Activated CD4-positive, alpha-beta T cell treated with anti-CD3 and anti-CD28 coated beads for 36 hours (primary cell): ENCODE results near the gene KRTAP4-8. TPM values are rescaled to one million over a fixed set of nuclear protein-coding genes. Genes with fewer than 3 reads are reported as not detected.
"Not testable (repeated sequence)": the region's sequence is repeated elsewhere in the genome, so short reads cannot be mapped to it uniquely, and the experiment has no call there.

ENCODE experiments used
- ATAC-seq: fragments of 200-7000 bp; cut with Tn5 transposase; one replicate; pipeline ENCODE4 v1.10.0; 2021; ENCODE audit warnings: mild to moderate bottlenecking, moderate library complexity
- CTCF ChIA-PET: fragments of 350-600 bp; sonication (Branson Sonifier 250); formaldehyde crosslinking; loops from one replicate; lab custom pipeline; 2021; ENCODE audit warnings: antibody characterized with exemption; lab: Charles Lee
- POLR2A ChIA-PET: fragments of 350-600 bp; sonication (Branson Sonifier 250); formaldehyde crosslinking; loops from one replicate; lab custom pipeline; 2021; ENCODE audit warnings: antibody characterized with exemption, inconsistent platforms; lab: Charles Lee
- DNase-seq: peaks from one replicate; pipeline ENCODE4 v3.0.0-alpha.2; 2020
- H3K27ac Mint-ChIP-seq: one replicate; pipeline ENCODE4 v1.8.0; 2021; ENCODE audit warnings: mixed read lengths
- H3K27me3 Mint-ChIP-seq: one replicate; pipeline ENCODE4 v1.8.0; 2021; ENCODE audit warnings: mixed read lengths
- H3K36me3 Mint-ChIP-seq: one replicate; pipeline ENCODE4 v1.8.0; 2021; ENCODE audit warnings: low read depth, mixed read lengths
- H3K4me1 Mint-ChIP-seq: one replicate; pipeline ENCODE4 v1.8.0; 2021; ENCODE audit warnings: mixed read lengths
- H3K4me3 Mint-ChIP-seq: one replicate; pipeline ENCODE4 v1.8.0; 2021; ENCODE audit warnings: mild to moderate bottlenecking, moderate library complexity, mixed read lengths
- H3K9me3 Mint-ChIP-seq: one replicate; pipeline ENCODE4 v1.8.0; 2021; ENCODE audit warnings: low read depth, mixed read lengths
- intact Hi-C, 2 experiments: fragments of 100-400 bp; cut with DNase I in 1 of 2; cut with micrococcal nuclease in 1 of 2; formaldehyde crosslinking; loops; one replicate each; pipeline versions ENCODE4 v1.14.2 to v1.15.1; 2022 to 2024; cut with DNase I, micrococcal nuclease
- total RNA-seq, 2 experiments: library from RNA; stranded (reverse); gene quantifications; one replicate each; pipeline ENCODE4 v1.2.3, GENCODE V29; 2021

KRTAP4-8 gene
- total RNA-seq, 2 experiments from 2014 or later = not detected

DNA sequence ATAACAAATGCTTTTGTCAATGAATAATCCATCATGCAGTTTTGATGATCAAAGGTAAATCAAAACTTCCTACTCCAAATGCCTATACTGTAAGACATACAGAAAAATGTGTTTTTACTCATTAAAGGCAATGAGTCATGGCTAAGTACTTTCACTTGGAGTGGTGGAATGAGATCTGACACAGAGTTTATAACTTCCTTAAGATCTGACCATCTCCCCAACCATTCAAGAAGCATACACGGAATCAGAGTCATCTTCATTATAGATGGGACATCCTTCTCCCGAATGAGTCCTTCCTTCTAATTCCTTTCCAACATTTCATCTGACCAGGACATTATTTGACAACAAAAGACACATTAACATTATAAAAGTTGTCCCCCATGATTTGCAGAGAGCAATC lies 14.5 kb downstream of the KRTAP4-8 start:
- ATAC-seq = peak; percentile 42
- H3K27me3 Mint-ChIP-seq, CTCF ChIA-PET, POLR2A ChIA-PET, H3K36me3 Mint-ChIP-seq, DNase-seq, H3K9me3 Mint-ChIP-seq, H3K4me3 Mint-ChIP-seq, H3K4me1 Mint-ChIP-seq, intact Hi-C loops, H3K27ac Mint-ChIP-seq: not testable (repeated sequence)

DNA sequence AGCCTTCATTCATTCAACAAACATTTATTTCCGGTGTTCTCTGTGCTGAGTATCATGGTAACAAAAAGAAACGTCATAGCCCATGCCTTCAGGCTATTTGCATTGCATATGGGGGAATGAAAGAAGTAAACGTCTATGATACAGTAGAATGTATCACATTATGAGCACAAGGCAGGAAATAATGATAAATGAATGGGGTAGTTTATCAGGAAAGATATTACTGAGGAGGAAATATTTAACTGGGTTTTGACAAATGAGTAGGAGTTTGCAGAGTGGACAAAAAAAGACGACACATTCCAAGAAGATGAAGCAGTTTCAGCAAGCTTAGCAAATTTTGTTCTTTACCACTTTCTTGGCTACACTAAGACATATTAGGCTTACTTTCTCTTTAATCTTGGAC lies 15.3 kb downstream of the KRTAP4-8 start:
- no peaks in the 10 kb centered on the region for H3K36me3 Mint-ChIP-seq
- no peaks in the 10 kb centered on the region for H3K9me3 Mint-ChIP-seq
- H3K4me3 Mint-ChIP-seq = no peak overlapping the region
- ATAC-seq (no peak), DNase-seq (no peak)
- H3K27ac Mint-ChIP-seq = no peak overlapping the region
- no peaks in the 10 kb centered on the region for H3K4me1 Mint-ChIP-seq
- peaks cover 7% of the 10 kb centered on the region for H3K27me3 Mint-ChIP-seq
- ChIA-PET CTCF (no interaction called here), POLR2A (no interaction called here)
- intact Hi-C loops = no loop called here

DNA sequence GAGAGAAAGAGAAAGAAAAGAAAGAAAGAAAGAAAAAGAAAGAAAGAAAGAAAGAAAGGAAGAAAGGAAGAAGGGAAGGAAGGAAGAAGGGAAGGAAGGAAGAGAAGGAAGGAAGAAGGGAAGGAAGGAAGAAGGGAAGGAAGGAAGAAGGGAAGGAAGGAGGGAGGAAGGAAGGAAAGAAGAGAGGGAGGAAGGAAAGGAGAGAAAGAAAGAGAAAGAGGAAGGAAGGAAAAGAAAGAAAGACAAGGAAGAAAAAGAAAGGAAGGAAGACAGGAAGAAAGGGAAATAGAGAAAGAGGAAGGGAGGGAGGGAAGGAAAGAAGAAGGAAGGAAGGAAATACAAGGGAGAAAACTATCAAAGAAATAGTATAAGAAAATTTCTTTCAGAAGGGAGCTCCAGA lies 21.2 kb downstream of the KRTAP4-8 start:
- Mint-ChIP-seq H3K36me3 (no peaks in the 10 kb centered on the region), H3K9me3 (no peaks in the 10 kb centered on the region), H3K27me3 (peaks cover 16% of the 10 kb centered on the region), H3K27ac (no peak overlapping the region), H3K4me1 (no peaks in the 10 kb centered on the region), H3K4me3 (no peak overlapping the region)
- intact Hi-C loops = no loop called here
- DNase-seq (no peak), ATAC-seq (no peak)
- CTCF ChIA-PET = no interaction called here
- POLR2A ChIA-PET = no interaction called here

DNA sequence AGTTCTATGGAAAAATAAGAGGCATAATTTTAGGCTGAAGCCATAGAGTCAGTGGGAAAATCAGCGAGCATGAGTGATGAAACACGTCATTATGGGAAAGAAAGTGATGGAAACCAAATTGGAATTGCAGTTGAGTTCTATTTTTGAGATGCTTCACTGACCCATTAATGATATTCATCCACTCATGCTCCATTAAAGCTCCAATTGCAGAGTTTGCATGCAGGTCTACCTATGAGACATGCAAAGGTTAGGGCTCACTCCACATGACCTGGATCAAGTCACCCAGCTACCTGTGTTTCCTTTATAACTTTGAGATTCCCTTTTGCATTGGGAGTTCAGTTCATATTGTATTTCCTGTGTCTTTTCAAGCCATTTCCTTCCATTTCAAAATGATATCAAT lies 24.3 kb downstream of the KRTAP4-8 start:
- intact Hi-C loops = no loop called here
- ATAC-seq (no peak), DNase-seq (no peak)
- CTCF ChIA-PET = interaction anchor here (0.9 kb wide), 1 partner anchor 35 kb away, joined by 3 read pairs; no protein-coding TSS in a partner anchor
- Mint-ChIP-seq H3K9me3 (no peaks in the 10 kb centered on the region), H3K27me3 (peaks cover 16% of the 10 kb centered on the region), H3K4me1 (no peaks in the 10 kb centered on the region), H3K27ac (no peak overlapping the region), H3K36me3 (no peaks in the 10 kb centered on the region), H3K4me3 (no peak overlapping the region)
- POLR2A ChIA-PET = no interaction called here

DNA sequence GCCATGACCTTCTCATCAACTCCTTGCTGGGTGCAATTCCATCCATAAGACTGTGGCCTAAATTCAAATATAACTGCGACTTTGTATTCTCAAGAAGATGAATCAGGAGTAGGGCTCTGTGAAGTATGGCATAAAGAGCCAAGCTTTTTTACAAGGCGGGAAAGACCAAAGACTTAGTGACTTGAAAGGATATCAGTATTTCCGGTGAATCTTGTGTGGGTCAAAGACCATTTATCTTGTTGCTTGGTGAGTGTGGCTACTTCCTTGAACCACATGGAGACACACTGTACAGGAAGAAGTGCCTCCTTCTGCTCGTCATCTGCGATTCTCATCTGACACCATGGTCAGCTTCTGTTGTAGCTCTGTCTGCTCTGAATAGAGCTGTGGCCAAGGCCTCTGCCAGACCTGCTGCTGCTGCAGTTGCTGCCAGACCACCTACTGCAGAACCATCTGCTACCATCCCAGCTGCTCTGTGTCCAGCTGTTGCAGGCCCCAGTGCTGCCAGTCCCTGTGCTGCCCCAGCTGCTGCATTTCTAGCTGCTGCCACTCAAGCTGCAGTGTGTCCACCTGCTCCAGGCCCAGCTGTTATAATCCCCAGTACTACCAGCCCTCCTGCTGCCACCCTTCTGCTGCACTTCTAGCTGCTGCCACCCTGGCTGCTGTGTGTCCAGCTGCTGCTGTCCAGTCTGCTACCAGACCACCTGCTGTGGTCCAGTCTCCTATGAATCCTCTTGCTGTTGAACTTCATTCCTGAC lies 26.2 kb downstream of the KRTAP4-8 start:
- ChIA-PET CTCF (interaction anchor here (1.1 kb wide), 1 partner anchor 117 kb away, joined by 5 read pairs; no protein-coding TSS in a partner anchor), POLR2A (no interaction called here)
- ATAC-seq (no peak), DNase-seq (no peak)
- Mint-ChIP-seq H3K27me3 (peaks cover 10% of the 10 kb centered on the region), H3K36me3 (no peaks in the 10 kb centered on the region), H3K9me3 (no peaks in the 10 kb centered on the region), H3K27ac (no peak overlapping the region), H3K4me1 (no peaks in the 10 kb centered on the region), H3K4me3 (no peak overlapping the region)
- intact Hi-C loops = no loop called here

DNA sequence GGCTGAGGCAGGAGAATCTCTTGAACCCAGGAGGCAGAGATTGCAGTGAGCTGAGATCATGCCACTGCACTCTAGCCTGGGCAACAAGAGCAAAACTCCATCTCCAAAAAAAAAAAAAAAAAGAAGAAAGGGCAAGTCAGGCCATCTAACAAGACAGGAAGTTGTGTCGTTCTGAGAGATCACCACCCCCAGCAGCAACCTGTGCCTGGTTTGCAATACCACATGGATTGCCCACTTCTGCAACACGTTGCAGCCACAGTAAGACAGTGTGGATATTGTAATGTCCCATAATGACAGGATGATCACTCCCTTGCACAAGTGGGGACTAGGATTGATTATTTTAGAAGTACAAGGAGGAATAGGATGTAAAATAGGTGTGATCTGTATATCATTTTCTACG lies 28.9 kb downstream of the KRTAP4-8 start:
- Mint-ChIP-seq H3K9me3 (no peaks in the 10 kb centered on the region), H3K36me3 (no peaks in the 10 kb centered on the region), H3K4me3 (no peak overlapping the region), H3K27me3 (peaks cover 2% of the 10 kb centered on the region), H3K27ac (no peak overlapping the region), H3K4me1 (no peaks in the 10 kb centered on the region)
- CTCF ChIA-PET = interaction anchor here (0.7 kb wide), 1 partner anchor 28 kb away, joined by 3 read pairs; the partner anchor contains the start of gene KRTAP1-1
- DNase-seq (no peak), ATAC-seq (no peak)
- intact Hi-C loops = no loop called here
- POLR2A ChIA-PET = no interaction called here

DNA sequence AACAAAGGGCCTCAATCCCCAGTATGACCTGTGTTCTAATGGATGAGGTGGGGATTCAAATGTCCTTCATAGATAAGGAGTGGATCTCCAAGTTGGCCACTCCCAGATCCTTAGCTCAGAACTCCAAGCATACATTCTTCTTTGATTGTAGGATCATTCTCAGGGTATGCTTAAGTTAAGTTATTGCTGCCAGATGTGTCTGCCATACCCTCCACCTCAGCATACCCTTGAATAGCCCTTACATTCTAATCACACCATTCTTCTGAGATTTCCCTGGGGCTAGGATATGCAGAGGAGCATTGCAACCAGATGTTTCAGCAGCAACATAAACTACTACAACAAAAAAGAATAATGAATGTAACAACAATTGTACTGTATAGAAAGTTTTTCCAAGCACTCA lies 30.7 kb downstream of the KRTAP4-8 start:
- Mint-ChIP-seq H3K27me3 (peaks cover 2% of the 10 kb centered on the region), H3K9me3 (no peaks in the 10 kb centered on the region), H3K27ac (no peak overlapping the region), H3K4me1 (no peaks in the 10 kb centered on the region), H3K36me3 (no peaks in the 10 kb centered on the region), H3K4me3 (no peak overlapping the region)
- DNase-seq = no peak
- ATAC-seq = no peak
- ChIA-PET POLR2A (no interaction called here), CTCF (no interaction called here)
- intact Hi-C loops = no loop called here

DNA sequence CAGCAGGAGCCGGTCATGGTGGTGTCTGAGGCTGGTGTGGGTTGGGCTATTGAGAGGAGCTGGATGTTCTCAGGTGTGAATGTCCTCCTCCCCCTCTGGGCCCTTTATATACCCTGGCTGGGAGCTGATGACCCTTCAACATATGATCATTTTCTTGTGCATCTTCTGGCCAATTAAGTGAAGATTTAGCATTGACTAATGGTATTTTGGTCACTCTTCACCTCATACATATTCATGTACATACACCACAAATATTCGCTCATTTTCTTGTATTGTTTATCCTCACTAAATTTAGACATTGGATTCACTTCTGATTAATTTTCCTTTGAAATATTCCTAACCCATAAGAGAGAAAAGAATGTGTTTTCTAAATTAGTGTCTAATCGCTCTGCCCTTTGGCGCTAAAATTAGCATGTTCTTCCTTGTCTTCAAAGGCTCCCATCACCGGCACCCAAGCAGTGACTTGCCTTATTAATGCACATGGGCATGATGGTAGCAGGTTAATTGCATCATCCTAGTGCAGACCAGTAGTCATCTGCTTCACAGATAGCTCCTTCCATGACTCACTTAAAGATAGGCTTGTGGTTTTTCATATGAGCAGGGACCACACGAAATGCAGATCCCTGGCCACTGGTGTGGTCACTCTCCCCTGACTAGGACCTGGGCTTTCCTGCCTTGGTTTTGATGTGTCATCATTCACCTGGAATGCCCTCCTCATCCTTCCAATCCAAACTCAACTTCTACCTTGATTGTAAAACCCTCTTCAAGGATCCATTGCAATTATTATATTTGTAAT lies 31.9 kb downstream of the KRTAP4-8 start, which contains the start of gene KRTAP2-4:
Gene KRTAP2-4, minus strand, starts transcription at position 51 of the 796 bp plus-strand sequence. Its CDS starts 34 bp downstream, at position 17.
- no peak for ATAC-seq

DNA sequence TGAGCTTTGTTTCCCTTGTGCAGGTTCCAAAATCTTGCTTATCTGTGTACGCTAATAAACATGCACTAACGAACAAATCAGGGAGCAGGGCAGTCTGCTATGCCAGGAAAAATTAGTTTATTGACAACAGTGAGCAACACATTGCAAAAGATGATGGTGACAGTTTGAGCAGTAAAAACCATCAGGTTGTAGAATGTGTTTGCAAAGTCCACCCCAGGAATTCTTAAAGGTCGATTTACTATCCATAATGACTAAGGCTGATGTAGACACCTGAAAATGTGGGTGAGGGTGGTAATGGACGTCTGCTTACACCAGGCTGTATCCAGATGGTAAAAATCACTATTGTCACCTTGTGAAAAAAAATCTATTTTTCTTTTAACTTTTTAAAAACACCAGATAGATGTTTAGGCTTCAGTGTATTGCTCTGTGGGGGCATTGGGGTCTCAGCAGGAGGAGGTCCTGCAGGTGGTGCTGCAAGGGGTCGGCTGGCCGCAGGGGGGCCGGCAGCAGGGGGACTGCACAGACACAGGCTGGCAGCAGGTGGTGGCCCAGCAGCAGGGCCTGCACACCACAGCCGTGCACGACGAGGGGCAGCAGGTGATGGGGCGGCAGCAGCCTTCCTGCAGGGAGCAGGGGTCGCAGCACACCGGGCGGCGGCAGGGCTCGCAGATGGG lies 32.8 kb downstream of the KRTAP4-8 start:
- H3K9me3 Mint-ChIP-seq, ATAC-seq, CTCF ChIA-PET, H3K27ac Mint-ChIP-seq, intact Hi-C loops, DNase-seq, POLR2A ChIA-PET, H3K4me3 Mint-ChIP-seq, H3K4me1 Mint-ChIP-seq, H3K36me3 Mint-ChIP-seq: not testable (repeated sequence)
- peaks cover 11% of the 10 kb centered on the region for H3K27me3 Mint-ChIP-seq

More for the DNA sequence above, 31.9 kb downstream of the KRTAP4-8 start, which contains the start of gene KRTAP2-4:
- H3K4me1 Mint-ChIP-seq = no peaks in the 10 kb centered on the region
- peaks cover 4% of the 10 kb centered on the region for H3K27me3 Mint-ChIP-seq
- CTCF ChIA-PET = no interaction called here
- H3K9me3 Mint-ChIP-seq = no peaks in the 10 kb centered on the region
- POLR2A ChIA-PET = no interaction called here
- intact Hi-C loops = no loop called here
- no peak within 1 kb of the TSS for H3K4me3 Mint-ChIP-seq
- no peaks in the 10 kb centered on the region for H3K36me3 Mint-ChIP-seq
- DNase-seq = no peak
- no peak within 1 kb of the TSS for H3K27ac Mint-ChIP-seq

DNA sequence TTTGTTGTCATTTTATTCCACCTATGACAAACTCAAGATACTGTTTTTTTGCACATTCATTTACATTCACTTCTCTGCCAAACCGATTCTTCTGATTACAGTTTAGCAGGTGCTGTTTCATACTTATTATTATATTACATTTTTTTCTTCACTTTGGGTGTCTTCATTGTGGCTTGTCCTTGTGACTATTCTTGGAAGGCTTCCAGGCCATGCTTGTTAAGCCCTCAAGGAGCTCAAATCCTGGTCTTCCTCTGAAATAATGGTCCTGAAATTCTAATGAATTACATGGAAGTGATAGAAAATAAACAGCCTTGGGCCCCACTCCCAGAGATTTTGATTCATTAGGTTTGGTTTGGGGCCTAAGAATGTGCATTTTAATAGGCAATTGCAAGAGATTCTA lies 33.6 kb downstream of the KRTAP4-8 start:
- ChIA-PET POLR2A (no interaction called here), CTCF (no interaction called here)
- DNase-seq = no peak
- Mint-ChIP-seq H3K27me3 (peaks cover 17% of the 10 kb centered on the region), H3K4me3 (no peak overlapping the region), H3K27ac (no peak overlapping the region), H3K9me3 (no peaks in the 10 kb centered on the region), H3K4me1 (no peaks in the 10 kb centered on the region), H3K36me3 (no peaks in the 10 kb centered on the region)
- no peak for ATAC-seq
- intact Hi-C loops = no loop called here

DNA sequence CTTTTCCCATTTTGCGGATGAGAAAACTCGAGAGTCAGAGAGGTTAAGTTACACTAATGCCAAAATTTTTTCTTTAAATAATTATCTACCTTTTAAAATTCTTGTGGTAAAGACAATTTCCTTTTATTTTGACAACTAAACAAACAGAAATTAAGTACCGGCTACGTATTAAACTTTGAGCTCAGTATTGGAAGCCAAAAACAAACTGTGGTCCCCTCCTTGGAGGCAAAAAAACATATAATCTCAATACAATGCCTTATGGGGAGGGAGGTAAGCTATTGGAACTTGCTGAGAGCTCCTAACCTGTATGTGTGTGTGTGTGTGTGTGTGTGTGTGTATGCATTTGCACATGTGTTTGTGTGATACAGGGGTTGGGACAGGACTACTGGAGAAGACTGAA lies 34.5 kb downstream of the KRTAP4-8 start:
- intact Hi-C loops = no loop called here
- Mint-ChIP-seq H3K27ac (no peak overlapping the region), H3K9me3 (no peaks in the 10 kb centered on the region), H3K27me3 (peaks cover 22% of the 10 kb centered on the region), H3K36me3 (no peaks in the 10 kb centered on the region), H3K4me3 (no peak overlapping the region), H3K4me1 (no peaks in the 10 kb centered on the region)
- ChIA-PET POLR2A (no interaction called here), CTCF (no interaction called here)
- no peak for ATAC-seq
- no peak for DNase-seq
